Stimulated activated effector memory CD8-positive, alpha-beta T cell treated with anti-CD3 and anti-CD28 coated beads, Interleukin-12 subunit alpha, Interleukin-12 subunit beta, amount 100 ng/mL, for 72 hours (primary cell): ENCODE results near the gene FBXW11.

ENCODE experiments used
- ATAC-seq: fragments of 150-1000 bp; cut with Tn5 transposase; 2 replicates; pipeline ENCODE4 v1.10.0; 2021
- DNase-seq, 2 donors: peaks; one replicate each; pipeline ENCODE4 v3.0.0; 2021 to 2022; ENCODE audit warnings: low spot score in 2 of 2
- H3K27ac Mint-ChIP-seq: one replicate; pipeline ENCODE4 v1.8.0; 2022; ENCODE audit warnings: mild to moderate bottlenecking, mixed read lengths
- H3K36me3 Mint-ChIP-seq: one replicate; pipeline ENCODE4 v1.8.0; 2022; ENCODE audit warnings: mild to moderate bottlenecking, mixed read lengths
- H3K4me1 Mint-ChIP-seq: one replicate; pipeline ENCODE4 v1.8.0; 2022; ENCODE audit warnings: mixed read lengths
- H3K4me3 Mint-ChIP-seq: one replicate; pipeline ENCODE4 v1.8.0; 2022; ENCODE audit warnings: mild to moderate bottlenecking, mixed read lengths
- H3K9me3 Mint-ChIP-seq: one replicate; pipeline ENCODE4 v1.8.0; 2022; ENCODE audit warnings: mixed read lengths

Gene FBXW11

DNA sequence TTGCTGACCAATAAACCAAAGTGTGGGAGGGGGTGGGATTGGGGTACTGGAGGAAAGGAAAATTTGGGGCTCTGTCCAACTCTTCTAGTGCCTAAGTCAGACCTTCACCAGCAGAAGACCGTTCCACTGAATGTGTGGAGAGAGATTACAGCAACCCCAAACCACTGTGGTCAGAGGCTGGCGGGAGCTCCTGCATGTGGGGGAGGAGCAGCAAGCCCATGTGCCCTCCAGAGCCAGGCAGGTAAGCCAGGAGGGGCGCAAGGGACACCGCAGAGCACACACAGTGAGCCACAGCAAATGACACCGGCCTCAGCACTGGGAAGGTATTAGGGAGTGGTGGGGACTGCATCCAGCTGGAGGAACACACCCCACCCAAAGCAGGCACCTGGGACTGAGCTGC is 158.0 kb downstream of the FBXW11 start:
- ATAC-seq (no peak), DNase-seq (no peak)
- Mint-ChIP-seq H3K9me3 (no peaks in the 10 kb centered on the region), H3K4me1 (no peaks in the 10 kb centered on the region), H3K36me3 (no peaks in the 10 kb centered on the region), H3K4me3 (no peak overlapping the region), H3K27ac (no peak overlapping the region)

DNA sequence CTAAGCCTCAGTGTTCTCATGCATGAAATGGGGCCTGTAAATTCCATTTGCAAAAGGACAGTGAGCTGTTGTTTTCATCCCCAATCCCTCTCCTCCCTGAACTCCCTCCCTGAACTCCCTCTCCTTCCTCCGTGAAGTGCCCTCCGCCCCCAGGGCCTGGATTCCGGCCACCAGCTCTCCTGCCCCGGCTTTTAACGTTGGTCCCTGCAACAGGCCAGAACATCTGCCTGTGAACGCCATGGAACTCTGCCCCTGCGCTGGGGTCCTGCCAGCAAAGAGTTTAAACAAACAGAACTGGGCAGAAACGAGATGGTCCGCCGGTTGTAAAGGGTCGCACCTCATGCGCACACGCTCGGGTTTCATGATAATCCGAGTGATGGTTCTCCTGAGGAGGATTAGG is 158.4 kb downstream of the FBXW11 start:
- no peak overlapping the region for H3K27ac Mint-ChIP-seq
- H3K9me3 Mint-ChIP-seq: no peaks in the 10 kb centered on the region
- ATAC-seq (no peak), DNase-seq (no peak)
- H3K4me3 Mint-ChIP-seq: no peak overlapping the region
- H3K4me1 Mint-ChIP-seq: no peaks in the 10 kb centered on the region
- H3K36me3 Mint-ChIP-seq: no peaks in the 10 kb centered on the region

DNA sequence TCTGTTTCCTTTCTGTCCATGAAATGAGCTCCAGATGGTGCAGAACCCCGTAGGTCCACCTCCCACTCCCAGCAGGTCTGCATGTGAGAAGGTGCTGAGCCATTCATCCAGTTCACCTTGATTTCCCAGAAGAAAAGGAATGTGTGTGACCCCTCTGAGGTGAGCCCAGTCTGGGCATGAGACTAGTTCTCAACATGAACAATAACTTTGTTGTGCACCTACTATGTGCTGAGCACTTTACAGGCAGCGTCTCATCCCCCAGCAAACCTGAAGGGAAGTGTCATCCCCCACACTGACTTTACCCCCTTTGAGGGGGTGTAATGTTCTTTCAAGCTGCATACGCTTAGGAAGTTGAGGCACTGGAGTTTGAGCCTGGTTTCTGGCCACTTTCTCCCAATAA is 159.4 kb downstream of the FBXW11 start:
- ATAC-seq: no peak
- Mint-ChIP-seq H3K4me1 (no peaks in the 10 kb centered on the region), H3K4me3 (no peak overlapping the region), H3K27ac (no peak overlapping the region), H3K9me3 (no peaks in the 10 kb centered on the region), H3K36me3 (no peaks in the 10 kb centered on the region)
- DNase-seq: no peak

DNA sequence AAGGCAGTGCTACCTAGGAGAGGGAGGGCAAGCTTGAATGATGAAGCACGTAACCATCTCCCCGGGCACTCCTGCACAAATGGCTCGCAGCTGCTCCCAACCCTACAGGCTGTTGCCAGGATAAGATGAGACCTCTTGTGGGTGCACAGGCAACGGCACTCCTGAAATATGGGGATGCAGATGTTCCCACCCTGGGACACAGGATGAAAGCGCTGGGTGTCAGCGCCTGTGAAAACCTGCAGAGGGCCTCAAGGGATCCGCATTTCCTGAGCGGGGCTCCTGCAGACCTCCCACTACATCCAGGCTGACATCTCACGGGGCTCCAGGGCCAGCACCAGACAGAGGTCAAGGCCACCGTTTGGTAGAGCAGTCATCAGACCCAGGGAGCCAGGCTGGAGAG is 160.1 kb downstream of the FBXW11 start:
- ATAC-seq: no peak
- no peak for DNase-seq
- Mint-ChIP-seq H3K4me3 (no peak overlapping the region), H3K4me1 (no peaks in the 10 kb centered on the region), H3K27ac (no peak overlapping the region), H3K36me3 (no peaks in the 10 kb centered on the region), H3K9me3 (no peaks in the 10 kb centered on the region)

GRCh38 chr5:171845857-171846256 is 160.6 kb downstream of the FBXW11 start:
- Mint-ChIP-seq H3K4me3 (no peak overlapping the region), H3K4me1 (peaks cover 3% of the 10 kb centered on the region), H3K9me3 (no peaks in the 10 kb centered on the region), H3K36me3 (no peaks in the 10 kb centered on the region), H3K27ac (no peak overlapping the region)
- DNase-seq: no peak
- no peak for ATAC-seq

DNA sequence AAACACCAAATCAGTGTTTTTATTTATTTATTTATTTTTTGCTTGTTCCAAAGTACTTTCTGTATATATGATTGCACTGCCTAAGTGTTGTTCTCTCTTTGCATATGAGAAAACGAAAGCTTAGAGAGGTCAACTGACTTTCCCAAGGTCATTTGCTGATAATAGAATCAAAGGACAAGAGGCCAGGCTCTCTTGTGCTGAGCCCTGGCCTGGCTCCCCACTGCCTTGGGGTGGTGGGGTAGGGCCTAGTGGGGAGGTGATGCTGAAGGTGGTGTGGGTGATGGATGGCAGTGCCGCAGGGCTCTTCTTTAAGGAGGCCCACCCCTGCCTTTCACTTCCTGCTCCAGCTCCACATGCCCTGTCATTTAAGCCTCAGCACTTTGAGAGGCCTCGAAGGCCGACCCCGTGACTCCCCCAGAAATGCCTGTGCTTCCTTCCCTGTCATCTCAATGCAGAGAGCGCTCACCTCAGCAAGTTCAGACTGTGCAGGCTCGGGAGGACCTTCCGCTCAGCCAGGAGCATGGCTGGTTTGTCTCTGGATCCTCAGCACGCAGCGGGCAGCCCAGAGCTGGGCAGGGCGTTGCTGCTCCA is 161.3 kb downstream of the FBXW11 start:
- no peak for DNase-seq
- Mint-ChIP-seq H3K9me3 (no peaks in the 10 kb centered on the region), H3K36me3 (no peaks in the 10 kb centered on the region), H3K27ac (no peak overlapping the region), H3K4me3 (no peak overlapping the region), H3K4me1 (peaks cover 4% of the 10 kb centered on the region)
- no peak for ATAC-seq

DNA sequence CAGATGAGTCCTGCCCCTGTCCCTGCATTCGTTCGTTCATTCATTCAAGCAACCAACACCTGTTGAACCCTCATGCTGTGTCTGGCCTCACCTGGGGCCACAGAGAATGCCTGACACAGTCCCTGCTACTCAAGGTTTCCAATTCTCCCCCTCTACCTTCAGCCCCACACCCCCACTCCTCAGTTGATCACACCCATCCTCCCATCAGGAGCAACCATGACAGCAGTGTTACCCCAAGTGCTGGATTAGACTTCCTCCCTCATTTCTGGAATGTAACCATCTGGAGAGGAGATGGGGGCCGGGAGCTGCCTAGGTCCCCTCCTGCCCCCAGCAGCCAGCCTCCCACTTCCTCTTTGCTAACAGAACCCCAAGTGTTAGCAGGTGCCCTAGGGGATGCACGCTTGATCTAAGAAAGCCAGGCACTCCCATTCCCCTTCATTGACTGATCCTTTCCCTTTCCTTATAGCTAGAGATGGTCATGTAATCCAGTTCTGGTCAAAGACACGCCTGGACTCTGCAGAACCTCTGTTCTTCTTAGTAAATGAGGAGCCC is 163.6 kb downstream of the FBXW11 start:
- no peak for DNase-seq
- Mint-ChIP-seq H3K27ac (no peak overlapping the region), H3K36me3 (no peaks in the 10 kb centered on the region), H3K9me3 (no peaks in the 10 kb centered on the region), H3K4me1 (peaks cover 4% of the 10 kb centered on the region), H3K4me3 (no peak overlapping the region)
- ATAC-seq: no peak

DNA sequence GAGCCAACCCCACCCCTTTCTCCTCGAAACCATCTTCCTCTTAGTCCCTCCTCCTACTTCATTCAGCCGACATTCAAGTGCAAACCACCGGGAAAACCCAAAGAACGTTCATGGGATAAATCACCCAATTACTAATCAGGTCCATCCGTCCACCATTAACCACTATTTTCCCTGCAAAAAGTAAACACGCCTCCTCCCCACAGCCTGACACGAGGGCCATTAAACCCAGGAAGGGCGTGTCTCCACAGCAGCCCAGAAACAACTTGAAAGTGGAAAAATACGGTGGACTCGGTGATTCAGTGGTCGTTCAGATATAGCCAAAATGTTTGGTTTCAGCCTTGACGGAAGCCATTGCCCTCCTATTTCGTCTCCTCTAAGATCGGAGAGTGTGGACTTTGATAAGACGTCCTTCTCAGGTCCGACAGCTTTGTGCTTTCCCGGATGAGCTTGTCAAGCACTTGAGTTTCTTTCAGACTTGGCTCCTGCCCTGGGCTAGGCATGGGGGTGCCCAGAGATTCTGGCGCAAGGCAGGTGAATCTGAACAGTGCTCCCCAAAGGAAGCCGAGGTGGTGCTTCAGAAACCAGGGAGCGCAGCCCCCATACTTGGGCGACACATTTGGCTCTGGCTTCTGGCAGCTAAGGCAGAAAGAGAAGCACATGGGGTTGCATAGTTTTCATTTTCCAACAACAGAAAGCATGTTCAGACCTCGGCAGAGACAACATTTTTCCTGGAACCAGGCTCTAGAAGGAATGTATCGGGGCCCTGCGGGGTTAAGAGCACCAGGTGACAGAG is 164.3 kb downstream of the FBXW11 start:
- Mint-ChIP-seq H3K4me3 (no peak overlapping the region), H3K27ac (no peak overlapping the region), H3K4me1 (peaks cover 4% of the 10 kb centered on the region), H3K9me3 (no peaks in the 10 kb centered on the region), H3K36me3 (no peaks in the 10 kb centered on the region)
- no peak for DNase-seq
- no peak for ATAC-seq

DNA sequence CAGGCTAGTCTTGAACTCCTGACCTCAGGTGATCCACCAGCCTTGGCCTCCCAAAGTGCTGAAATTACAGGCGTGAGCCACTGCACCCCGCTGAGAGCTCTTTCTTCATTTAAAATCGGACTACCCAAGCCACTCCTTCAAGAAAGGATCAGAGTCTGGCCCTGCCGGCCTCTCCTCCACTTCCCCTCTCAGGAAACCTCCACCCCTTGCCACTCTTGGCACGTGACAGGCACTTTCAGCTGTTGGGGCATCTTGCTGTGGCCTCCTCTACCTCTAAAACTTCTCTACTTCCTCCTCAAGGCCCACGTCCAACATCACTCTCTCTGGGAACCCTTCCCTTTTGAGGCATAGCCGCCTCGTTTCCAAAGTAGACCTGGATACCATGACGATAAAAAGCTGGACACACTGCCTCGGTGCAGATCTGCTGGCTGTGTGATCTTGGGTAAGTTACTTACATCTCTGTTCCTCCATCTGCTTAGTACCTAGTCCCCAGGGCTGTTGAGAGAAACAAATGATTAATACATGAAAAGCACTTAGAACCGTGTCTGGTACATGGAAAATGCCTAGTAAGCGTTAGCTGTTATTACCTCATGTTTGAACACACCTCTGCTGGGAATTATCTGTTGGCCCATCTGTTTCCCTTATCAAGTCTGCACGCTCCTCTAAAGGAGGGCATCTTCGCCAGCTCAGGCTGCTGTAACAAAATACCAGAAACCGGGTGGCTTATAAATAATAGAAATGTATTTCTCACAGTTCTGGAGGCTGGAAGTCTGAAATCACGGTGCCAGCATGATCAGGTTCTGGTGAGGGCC is 165.5 kb downstream of the FBXW11 start:
- DNase-seq (no peak), ATAC-seq (no peak)
- Mint-ChIP-seq H3K36me3 (peaks cover 6% of the 10 kb centered on the region), H3K9me3 (no peaks in the 10 kb centered on the region), H3K4me3 (no peak overlapping the region), H3K4me1 (peaks cover 4% of the 10 kb centered on the region), H3K27ac (no peak overlapping the region)

DNA sequence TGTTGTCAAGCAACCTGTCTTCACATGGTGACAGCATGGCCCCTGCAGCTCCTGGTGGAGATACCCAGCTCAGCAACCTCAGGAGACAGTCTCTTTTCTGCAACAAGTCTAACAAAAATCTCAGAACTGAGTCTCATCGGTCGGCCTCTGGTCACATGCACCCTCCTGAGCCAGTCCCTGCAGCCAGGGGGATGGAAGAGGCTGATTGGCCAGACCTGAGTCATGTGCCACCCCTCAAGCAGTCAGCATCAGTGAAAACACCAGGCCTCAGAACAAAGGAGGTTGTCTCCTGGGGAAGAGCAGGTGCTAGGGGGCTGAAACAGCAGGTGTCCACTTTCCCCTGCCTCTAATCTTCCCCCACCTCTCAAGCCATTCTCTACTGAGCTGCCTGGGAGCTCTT is 166.4 kb downstream of the FBXW11 start:
- H3K4me3 Mint-ChIP-seq: no peak overlapping the region
- H3K9me3 Mint-ChIP-seq: no peaks in the 10 kb centered on the region
- no peak overlapping the region for H3K27ac Mint-ChIP-seq
- no peak for DNase-seq
- no peak for ATAC-seq
- peaks cover 6% of the 10 kb centered on the region for H3K36me3 Mint-ChIP-seq
- H3K4me1 Mint-ChIP-seq: peaks cover 4% of the 10 kb centered on the region

DNA sequence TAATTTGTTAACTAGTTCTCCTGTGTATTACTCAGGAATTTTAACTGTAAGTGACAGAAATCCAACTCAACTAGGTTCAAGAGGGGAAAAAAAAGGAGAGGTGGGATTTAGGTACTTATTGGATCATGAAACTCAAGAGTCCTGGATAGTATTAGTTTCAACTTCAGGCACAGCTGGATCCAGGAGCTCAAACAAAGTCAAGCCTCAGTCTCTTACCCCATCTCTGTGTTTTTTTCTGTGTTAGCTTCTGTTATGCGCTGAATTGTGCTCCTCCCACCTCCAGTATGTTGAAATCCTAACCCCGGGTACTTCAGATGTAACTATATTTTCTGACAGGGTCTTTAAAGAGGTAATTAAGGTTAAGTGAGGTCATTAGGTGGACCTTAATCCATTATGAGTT is 167.3 kb downstream of the FBXW11 start:
- no peak for DNase-seq
- Mint-ChIP-seq H3K36me3 (peaks cover 6% of the 10 kb centered on the region), H3K4me3 (no peak overlapping the region), H3K9me3 (no peaks in the 10 kb centered on the region), H3K4me1 (peaks cover 4% of the 10 kb centered on the region), H3K27ac (no peak overlapping the region)
- ATAC-seq: no peak

- Mint-ChIP-seq H3K27ac (peak overlapping the region; percentile 23), H3K36me3 (peaks cover 6% of the 10 kb centered on the region), H3K4me1 (peaks cover 4% of the 10 kb centered on the region), H3K9me3 (no peaks in the 10 kb centered on the region), H3K4me3 (no peak overlapping the region)
- ATAC-seq (no peak), DNase-seq (no peak)
Measured at GRCh38 chr5:171838066-171838465, 168.4 kb downstream of the FBXW11 start.

- peaks cover 6% of the 10 kb centered on the region for H3K36me3 Mint-ChIP-seq
- H3K27ac Mint-ChIP-seq: no peak overlapping the region
- peaks cover 4% of the 10 kb centered on the region for H3K4me1 Mint-ChIP-seq
- H3K4me3 Mint-ChIP-seq: no peak overlapping the region
- no peak for DNase-seq
- ATAC-seq: no peak
- H3K9me3 Mint-ChIP-seq: no peaks in the 10 kb centered on the region
Measured at GRCh38 chr5:171837522-171837921, 168.9 kb downstream of the FBXW11 start.

DNA sequence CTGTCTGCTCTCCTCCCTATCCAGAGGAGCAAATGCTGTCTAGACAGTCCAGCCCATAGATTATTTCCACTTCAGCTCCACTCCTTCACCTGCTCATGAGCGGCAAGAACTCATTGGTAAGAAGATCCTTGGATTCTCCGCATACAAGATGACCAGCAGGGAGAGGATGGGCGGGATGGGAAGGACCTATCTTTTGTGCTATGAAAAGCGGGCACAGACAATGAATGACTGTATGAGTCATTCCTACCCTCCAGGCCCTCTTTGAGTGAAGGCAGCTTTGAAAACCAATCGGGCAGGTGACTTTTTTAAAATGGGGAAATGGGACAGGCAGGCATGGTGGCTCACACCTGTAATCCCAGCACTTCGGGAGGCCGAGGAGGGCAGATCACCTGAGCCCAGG is 171.4 kb downstream of the FBXW11 start:
- no peak overlapping the region for H3K27ac Mint-ChIP-seq
- no peaks in the 10 kb centered on the region for H3K4me1 Mint-ChIP-seq
- no peaks in the 10 kb centered on the region for H3K9me3 Mint-ChIP-seq
- no peak overlapping the region for H3K4me3 Mint-ChIP-seq
- ATAC-seq: no peak
- DNase-seq: no peak
- H3K36me3 Mint-ChIP-seq: peaks cover 6% of the 10 kb centered on the region

DNA sequence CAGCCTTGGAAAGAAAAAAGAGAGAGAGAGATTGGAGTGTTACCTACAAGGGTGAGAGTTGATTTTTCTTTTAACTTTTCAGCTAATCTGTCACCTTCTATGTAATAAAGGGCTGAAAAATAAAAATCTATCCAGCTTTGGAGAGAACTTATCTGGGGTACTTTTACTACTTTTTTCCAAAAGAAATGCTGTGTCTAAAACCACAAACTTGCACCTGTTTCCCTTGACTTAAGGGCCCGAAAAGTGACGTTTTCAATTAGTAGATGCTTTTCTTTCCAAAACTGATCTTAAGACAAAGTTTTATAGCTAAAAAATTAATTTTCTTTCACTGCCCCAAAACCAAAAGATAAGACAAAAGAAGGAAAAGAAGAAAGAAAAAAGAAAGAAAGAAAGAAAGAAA is 172.0 kb downstream of the FBXW11 start:
- Mint-ChIP-seq H3K4me1 (no peaks in the 10 kb centered on the region), H3K4me3 (no peak overlapping the region), H3K36me3 (peaks cover 6% of the 10 kb centered on the region), H3K27ac (no peak overlapping the region), H3K9me3 (no peaks in the 10 kb centered on the region)
- ATAC-seq (no peak), DNase-seq (no peak)
